DND-41 (cell line): Measurements from ENCODE around the gene CBX7.

ENCODE experiments used
- EZH2 ChIP-seq: IDR thresholded peaks from 3 replicates; pipeline ENCODE4 v1.6.1; 2012; ENCODE audit warnings: borderline replicate concordance, low read depth, mild to moderate bottlenecking, moderate library complexity, low read length, inconsistent platforms; ENCODE audit not compliant: severe bottlenecking
- TF ChIP-seq, protein P1 (sequence below): IDR thresholded peaks from 2 replicates; pipeline ENCODE4 v1.5.1; 2012; ENCODE audit warnings: borderline replicate concordance, low read length, moderate library complexity, mild to moderate bottlenecking; ENCODE audit not compliant: poor library complexity, severe bottlenecking; ENCODE audit errors: extremely low read depth

DNA sequence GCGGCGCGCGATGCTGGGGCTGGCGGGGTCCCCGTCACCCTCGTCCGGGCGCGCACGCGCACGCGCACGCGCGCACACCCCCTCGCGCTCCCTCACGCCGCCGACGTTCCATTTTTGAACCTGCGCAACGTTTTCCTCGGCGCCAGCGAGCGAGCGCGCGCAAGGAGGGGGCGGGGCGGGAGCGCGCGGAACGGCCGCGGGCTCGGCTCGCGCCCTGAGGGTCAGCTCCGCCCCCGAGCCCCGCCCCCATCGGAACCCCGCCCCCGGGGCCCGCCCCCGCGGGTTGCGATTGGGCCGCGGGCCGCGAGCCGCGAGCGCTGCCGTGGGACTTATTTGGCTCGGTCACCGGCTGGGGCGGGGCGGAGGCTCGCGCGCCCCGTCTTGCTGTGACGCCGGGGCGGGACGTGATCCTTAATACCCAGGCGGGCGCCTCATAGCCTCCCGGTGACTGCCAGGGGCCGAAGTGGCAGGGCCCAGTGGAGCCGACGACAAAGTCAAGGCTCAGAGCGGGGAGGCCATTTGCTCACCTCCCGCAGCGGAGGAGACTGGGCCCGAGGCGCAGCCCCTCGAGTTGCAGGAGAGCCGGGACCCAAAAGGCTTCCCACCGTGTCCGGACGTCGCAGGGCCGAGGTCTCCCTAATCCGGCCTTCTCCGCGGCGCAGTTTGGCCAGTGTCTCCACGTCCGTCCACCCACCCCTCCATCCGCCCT is at the start of gene CBX7:
- TF ChIP-seq, protein P1, sequence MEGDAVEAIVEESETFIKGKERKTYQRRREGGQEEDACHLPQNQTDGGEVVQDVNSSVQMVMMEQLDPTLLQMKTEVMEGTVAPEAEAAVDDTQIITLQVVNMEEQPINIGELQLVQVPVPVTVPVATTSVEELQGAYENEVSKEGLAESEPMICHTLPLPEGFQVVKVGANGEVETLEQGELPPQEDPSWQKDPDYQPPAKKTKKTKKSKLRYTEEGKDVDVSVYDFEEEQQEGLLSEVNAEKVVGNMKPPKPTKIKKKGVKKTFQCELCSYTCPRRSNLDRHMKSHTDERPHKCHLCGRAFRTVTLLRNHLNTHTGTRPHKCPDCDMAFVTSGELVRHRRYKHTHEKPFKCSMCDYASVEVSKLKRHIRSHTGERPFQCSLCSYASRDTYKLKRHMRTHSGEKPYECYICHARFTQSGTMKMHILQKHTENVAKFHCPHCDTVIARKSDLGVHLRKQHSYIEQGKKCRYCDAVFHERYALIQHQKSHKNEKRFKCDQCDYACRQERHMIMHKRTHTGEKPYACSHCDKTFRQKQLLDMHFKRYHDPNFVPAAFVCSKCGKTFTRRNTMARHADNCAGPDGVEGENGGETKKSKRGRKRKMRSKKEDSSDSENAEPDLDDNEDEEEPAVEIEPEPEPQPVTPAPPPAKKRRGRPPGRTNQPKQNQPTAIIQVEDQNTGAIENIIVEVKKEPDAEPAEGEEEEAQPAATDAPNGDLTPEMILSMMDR = no peak
- TF ChIP-seq EZH2 = no peak
